MM.1S (cell line): Measurements from ENCODE around the gene HMHB1.

Experiments used
- DNase-seq: peaks from one replicate; pipeline ENCODE4 v3.0.0-alpha.2; 2015
- H2AFZ ChIP-seq: fragments of 300-600 bp; sonication (generic); 2 replicates; pipeline ENCODE4 v1.6.0; 2016; ENCODE audit warnings: antibody characterized with exemption, low read length
- H3F3A ChIP-seq: fragments of 300-600 bp; sonication (generic); 2 replicates; pipeline ENCODE4 v1.6.1; 2016; ENCODE audit warnings: mild to moderate bottlenecking, antibody characterized with exemption, low read length, moderate library complexity, mixed read lengths; ENCODE audit not compliant: insufficient read depth
- H3K27ac ChIP-seq: fragments of 300-600 bp; sonication (generic); 2 replicates; pipeline ENCODE4 v1.5.1; 2016; ENCODE audit warnings: mild to moderate bottlenecking, low read length
- H3K27me3 ChIP-seq: fragments of 300-600 bp; sonication (generic); replicated peaks from 2 replicates; pipeline ENCODE4 v1.6.0; 2016; ENCODE audit warnings: low read length; ENCODE audit not compliant: insufficient read depth
- H3K36me3 ChIP-seq: fragments of 300-600 bp; sonication (generic); replicated peaks from 2 replicates; pipeline ENCODE4 v1.6.1; 2016; ENCODE audit warnings: mild to moderate bottlenecking, low read length, mixed read lengths; ENCODE audit not compliant: insufficient read depth
- H3K4me1 ChIP-seq: fragments of 300-600 bp; sonication (generic); 2 replicates; pipeline ENCODE4 v1.6.1; 2016; ENCODE audit warnings: low read length, mixed read lengths
- H3K4me2 ChIP-seq: fragments of 300-600 bp; sonication (generic); 2 replicates; pipeline ENCODE4 v1.6.0; 2016; ENCODE audit warnings: low read depth, low read length
- H3K4me3 ChIP-seq: fragments of 300-600 bp; sonication (generic); 2 replicates; pipeline ENCODE4 v1.5.1; 2016; ENCODE audit warnings: low read length, mixed read lengths
- H3K79me2 ChIP-seq: fragments of 300-600 bp; sonication (generic); 2 replicates; pipeline ENCODE4 v1.6.1; 2016; ENCODE audit warnings: mixed run types, low read length, mixed read lengths
- H3K9ac ChIP-seq: fragments of 300-600 bp; sonication (generic); 2 replicates; pipeline ENCODE4 v1.6.1; 2016; ENCODE audit warnings: low read length, mixed read lengths
- H3K9me2 ChIP-seq: fragments of 300-600 bp; sonication (generic); replicated peaks from 2 replicates; pipeline ENCODE4 v1.6.1; 2016; ENCODE audit warnings: mild to moderate bottlenecking, low read length, mixed read lengths; ENCODE audit not compliant: insufficient read depth
- H3K9me3 ChIP-seq: fragments of 300-600 bp; sonication (generic); replicated peaks from 2 replicates; pipeline ENCODE4 v1.6.1; 2016; ENCODE audit warnings: mild to moderate bottlenecking, low read length, mixed read lengths; ENCODE audit not compliant: insufficient read depth
- H4K20me1 ChIP-seq: fragments of 300-600 bp; sonication (generic); 2 replicates; pipeline ENCODE4 v1.6.1; 2016; ENCODE audit warnings: mild to moderate bottlenecking, low read length, moderate library complexity, mixed read lengths; ENCODE audit not compliant: insufficient read depth
- CTCF ChIP-seq: fragments of 300-600 bp; sonication (generic); IDR thresholded peaks from 2 replicates; pipeline ENCODE4 v1.5.1; 2016; ENCODE audit warnings: antibody characterized with exemption, low read length, mixed read lengths
- EZH2 ChIP-seq: fragments of 300-600 bp; sonication (generic); optimal IDR thresholded peaks from 2 replicates; pipeline ENCODE3; 2017; ENCODE audit warnings: low read depth, mild to moderate bottlenecking, antibody characterized with exemption, low read length, mixed read lengths
- EZH2phosphoT487 ChIP-seq: fragments of 300-600 bp; sonication (generic); IDR thresholded peaks from 2 replicates; pipeline ENCODE4 v1.6.1; 2018; ENCODE audit warnings: antibody characterized with exemption, low read length

Gene HMHB1

GRCh38 chr5:143769026-143769786, 42.8 kb upstream of the HMHB1 start:
- no peaks in the 10 kb centered on the region for H3K36me3 ChIP-seq
- no peak overlapping the region for H2AFZ ChIP-seq

GRCh38 chr5:143770450-143770849, 41.5 kb upstream of the HMHB1 start:
- Histone ChIP-seq H3K27me3 (no peaks in the 10 kb centered on the region), H3F3A (no peaks in the 10 kb centered on the region), H2AFZ (no peak overlapping the region), H3K4me1 (no peaks in the 10 kb centered on the region), H3K9me2 (no peaks in the 10 kb centered on the region), H4K20me1 (no peaks in the 10 kb centered on the region), H3K4me3 (no peak overlapping the region), H3K27ac (no peak overlapping the region), H3K9me3 (no peaks in the 10 kb centered on the region), H3K79me2 (no peaks in the 10 kb centered on the region), H3K36me3 (no peaks in the 10 kb centered on the region), H3K4me2 (no peak overlapping the region), H3K9ac (no peak overlapping the region)
- TF ChIP-seq EZH2 = no peak
- TF ChIP-seq CTCF = no peak
- TF ChIP-seq EZH2phosphoT487 = no peak
- no peak for DNase-seq

More at GRCh38 chr5:143769026-143769786, 42.8 kb upstream of the HMHB1 start:
- Histone ChIP-seq H3K27me3 (no peaks in the 10 kb centered on the region), H3K79me2 (no peaks in the 10 kb centered on the region), H4K20me1 (no peaks in the 10 kb centered on the region), H3K9ac (no peak overlapping the region), H3K4me2 (no peak overlapping the region), H3K9me3 (no peaks in the 10 kb centered on the region), H3K4me3 (no peak overlapping the region), H3K4me1 (no peaks in the 10 kb centered on the region), H3F3A (no peaks in the 10 kb centered on the region), H3K27ac (no peak overlapping the region), H3K9me2 (no peaks in the 10 kb centered on the region)
- TF ChIP-seq CTCF = no peak
- TF ChIP-seq EZH2 = no peak
- TF ChIP-seq EZH2phosphoT487 = no peak
- DNase-seq = no peak

- Histone ChIP-seq H3F3A (no peaks in the 10 kb centered on the region), H3K9me2 (no peaks in the 10 kb centered on the region), H2AFZ (no peak overlapping the region), H3K36me3 (no peaks in the 10 kb centered on the region), H3K79me2 (no peaks in the 10 kb centered on the region), H3K4me2 (no peak overlapping the region), H3K9me3 (no peaks in the 10 kb centered on the region), H3K27ac (no peak overlapping the region), H3K27me3 (no peaks in the 10 kb centered on the region), H3K9ac (no peak overlapping the region), H3K4me1 (no peaks in the 10 kb centered on the region), H3K4me3 (no peak overlapping the region), H4K20me1 (no peaks in the 10 kb centered on the region)
- TF ChIP-seq EZH2phosphoT487 (no peak), EZH2 (no peak), CTCF (no peak)
- no peak for DNase-seq
Observed at GRCh38 chr5:143771189-143771588, 40.8 kb upstream of the HMHB1 start.
